Activated naive CD4-positive, alpha-beta T cell treated with Interleukin-2 at 50 U/mL for 16 hours (primary cell): ENCODE measurements around the gene USP36.
"Not testable (repeated sequence)": the region's sequence is repeated elsewhere in the genome, so short reads cannot be mapped to it uniquely, and the experiment has no call there.

ENCODE experiments used
- DNase-seq: peaks from one replicate; pipeline ENCODE4 v3.0.0-alpha.2; 2020

USP36 gene

DNA sequence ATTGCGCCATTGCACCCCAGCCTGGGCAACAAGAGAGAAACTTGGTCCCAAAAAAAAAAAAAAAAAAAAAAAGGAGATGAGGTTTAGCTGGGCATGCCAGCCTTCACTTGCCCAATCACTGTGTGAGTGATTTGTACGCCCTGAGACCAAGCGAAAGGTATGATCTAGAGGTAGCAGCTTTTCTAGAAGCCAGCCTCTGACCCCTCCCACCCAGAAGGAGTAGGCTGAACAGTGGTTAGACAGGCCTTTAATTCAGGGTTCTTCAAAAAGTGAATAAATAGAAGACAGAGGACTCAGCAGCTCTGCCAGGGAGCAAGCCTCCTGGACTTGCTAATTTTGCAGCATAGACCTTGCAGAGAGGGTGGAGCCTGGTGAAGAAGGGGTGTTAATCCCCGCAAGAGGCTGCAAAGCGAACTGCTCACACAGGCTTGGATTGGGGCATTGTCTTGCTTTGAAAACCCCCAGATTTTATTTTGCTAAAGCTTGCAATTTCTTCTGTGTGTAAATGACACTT is 51.4 kb downstream of the USP36 start:
- DNase-seq: no peak

DNA sequence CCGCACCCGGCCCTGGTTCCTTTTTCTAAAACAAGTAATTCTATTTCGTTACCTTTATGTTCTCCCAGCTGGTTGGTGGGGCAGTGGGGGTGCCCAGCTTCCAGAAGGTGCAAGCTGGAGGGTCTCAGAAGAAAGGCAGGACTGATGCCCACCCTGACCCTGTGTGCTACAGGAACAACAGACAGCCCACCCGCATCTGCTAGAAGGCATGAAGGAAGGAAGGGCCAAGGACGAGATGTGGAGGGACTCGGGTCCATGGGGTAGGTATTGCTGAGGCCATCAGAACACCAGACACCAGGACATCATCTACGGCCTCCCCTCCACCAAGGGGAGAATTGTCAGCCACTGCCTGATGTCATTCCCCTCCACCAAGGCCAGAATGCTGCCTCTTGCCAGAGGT is 52.2 kb downstream of the USP36 start:
- DNase-seq: no peak

DNA sequence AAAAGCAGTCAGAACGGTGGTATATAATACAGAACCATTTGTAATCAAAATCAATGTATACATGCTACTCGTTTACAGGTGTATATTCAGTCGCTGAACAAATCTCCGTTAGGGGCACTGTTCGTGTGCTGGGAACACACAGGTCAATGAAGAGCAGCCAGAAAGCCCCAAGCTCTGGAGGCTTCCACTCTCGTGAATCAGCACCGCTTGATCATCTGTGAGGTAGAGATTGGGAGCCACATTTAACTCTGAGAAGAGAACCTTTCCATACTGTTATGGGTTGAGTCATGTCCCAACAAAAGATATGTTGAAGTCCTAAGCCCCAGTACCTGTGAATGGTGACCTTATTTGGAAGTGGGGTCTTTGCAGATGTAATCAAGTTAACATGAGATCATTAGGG is 53.2 kb downstream of the USP36 start:
- DNase-seq: no peak

DNA sequence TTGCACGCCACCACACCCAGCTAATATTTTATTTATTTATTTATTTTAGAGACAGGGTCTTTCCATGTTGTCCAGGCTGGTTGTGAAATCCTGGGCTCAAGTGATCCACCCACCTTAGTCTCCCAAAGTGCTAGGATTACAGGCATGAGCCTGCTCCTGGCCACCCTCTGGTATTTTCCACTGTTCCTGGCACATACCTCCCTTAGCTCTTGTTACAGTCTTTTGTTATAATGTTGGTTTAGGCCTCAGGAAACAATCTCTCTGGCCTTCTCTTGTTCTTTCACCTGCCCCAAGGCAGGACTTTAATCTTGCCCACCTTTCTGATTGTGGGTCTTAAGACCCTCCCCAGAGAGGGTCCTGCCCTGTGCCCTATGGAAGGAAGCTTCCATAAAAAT is 55.0 kb downstream of the USP36 start:
- DNase-seq: no peak

DNA sequence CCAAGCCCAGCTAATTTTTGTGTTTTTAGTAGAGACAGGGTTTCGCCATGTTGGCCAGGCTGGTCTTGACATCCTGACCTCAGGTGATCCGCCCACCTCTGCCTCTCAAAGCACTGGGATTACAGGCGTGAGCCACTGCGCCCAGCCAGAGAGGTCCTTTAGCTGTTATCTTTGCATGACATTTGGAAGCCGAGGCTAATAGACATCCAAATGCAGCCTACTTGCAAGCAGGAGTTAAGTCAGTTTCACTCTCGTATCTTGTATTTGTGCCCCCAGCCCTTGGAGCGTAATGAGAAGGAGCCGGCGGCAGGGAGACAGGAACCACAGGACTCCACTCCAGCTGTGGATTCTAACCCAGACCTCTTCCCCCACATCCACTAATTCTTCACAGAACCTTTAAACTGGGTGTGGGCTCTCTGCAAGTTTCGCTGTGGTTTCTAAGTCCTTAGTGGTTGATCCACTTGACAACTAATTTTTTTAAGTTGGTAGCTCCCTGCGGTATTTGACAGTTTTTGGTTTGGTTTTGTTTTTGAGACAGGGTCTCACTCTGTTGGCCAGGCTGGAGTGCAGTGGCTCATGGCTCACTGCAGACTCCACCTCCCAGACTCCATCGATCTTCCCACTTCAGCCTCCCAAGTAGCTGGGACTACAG is 55.5 kb downstream of the USP36 start:
- DNase-seq: no peak

DNA sequence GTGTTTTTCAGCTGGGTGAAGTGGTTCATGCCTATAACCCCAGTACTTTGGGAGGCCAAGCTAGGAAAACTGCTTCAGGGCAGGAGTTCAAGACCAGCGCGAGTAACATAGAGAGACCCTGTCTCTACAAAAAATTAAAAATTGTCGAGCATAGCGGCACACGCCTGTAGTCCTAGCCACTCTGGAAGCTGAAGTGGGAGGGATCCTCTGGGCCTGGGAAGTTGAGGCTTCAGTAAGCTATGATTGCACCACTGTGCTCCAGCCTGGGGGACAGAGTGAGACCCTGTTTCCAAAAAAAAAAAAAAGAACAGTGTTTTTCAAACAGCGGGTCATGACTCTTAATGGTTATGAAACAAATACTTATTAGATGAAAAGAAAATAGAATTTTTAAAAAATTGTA is 56.3 kb downstream of the USP36 start:
- DNase-seq: no peak

- no peak for DNase-seq
Observed at GRCh38 chr17:78783711-78784324, 56.8 kb downstream of the USP36 start.

GRCh38 chr17:78781893-78782304 is 58.7 kb downstream of the USP36 start, which contains the start of gene CYTH1:
TSS of gene CYTH1 (minus strand) at chr17:78782273. CDS start at chr17:78782223, 50 bp downstream.
- no peak for DNase-seq

DNA sequence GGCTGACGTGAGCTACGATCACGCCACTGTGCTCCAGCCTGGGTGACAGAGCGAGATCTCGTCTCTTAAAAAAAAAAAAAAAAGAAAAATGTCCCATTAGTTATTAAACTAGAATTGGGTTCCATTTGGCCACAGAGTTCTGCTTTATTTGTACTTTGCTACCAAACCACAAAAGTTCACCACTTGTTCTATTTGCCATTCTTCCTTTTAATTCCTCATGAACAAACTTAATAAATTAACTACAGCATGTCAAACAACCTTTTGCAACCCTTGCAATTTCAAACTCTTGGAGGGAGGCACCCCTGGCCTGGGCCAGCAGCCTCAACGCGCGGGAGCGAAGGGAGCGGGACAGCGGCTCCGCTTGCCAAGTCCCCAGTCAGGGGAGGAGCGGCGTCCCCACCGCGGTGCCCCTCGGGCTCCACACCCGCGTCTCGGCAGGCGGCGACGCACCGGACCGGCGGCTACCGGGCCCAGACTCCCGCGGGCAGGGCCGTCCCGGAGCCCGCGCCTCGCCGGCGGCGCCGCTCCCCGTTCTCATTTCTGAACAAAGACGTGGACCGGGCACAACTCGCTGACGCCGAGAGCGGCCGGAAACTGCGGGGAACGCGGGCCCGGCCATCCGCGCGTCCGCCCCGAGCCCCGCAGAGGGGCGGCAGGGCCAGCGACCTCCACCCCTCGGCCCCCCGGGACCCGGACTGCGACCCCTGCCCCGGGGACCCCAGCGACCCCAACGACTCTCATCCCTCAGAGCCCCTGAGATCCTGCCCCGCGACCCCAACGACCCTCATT is 59.3 kb downstream of the USP36 start:
- DNase-seq: peak; percentile 51

- DNase-seq: no peak
Observed at GRCh38 chr17:78780335-78780734, 60.3 kb downstream of the USP36 start.

- DNase-seq: peak; percentile 61
Observed at GRCh38 chr17:78779850-78780249, 60.8 kb downstream of the USP36 start.

DNA sequence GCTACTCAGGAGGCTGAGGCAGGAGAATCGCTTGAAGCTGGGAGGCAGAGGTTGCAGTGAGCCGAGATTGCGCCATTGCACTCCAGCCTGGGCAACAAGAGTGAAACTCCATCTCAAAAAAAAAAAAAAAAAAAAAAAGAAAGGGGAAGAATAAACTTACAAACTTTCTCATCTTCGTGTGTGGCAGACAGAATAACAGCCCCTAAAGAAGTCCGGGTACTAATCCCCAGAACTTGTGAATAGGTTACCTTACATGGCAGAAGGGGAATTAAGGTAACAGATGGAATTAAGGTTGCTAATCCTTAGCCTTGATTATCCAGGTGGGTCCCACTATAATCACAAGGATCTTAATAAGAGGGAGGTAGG is 61.3 kb downstream of the USP36 start:
- not testable (repeated sequence) for DNase-seq

DNA sequence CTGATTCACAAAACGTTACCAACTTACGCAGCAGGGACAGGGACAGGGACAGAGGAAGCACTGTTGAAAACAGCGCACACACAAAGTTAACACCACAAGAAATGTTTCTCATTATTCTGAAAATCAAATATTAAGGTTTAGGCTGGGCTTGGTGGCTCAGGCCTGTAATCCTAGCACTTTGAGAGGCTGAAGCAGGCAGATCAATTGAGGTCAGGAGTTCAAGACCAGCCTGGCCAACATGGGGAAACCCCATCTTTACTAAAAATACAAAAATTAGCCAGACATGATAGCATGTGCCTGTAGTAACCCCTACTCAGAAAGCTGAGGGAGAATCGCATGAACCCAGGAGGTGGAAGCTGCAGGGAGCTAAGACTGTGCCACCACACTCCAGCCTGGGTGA is 62.7 kb downstream of the USP36 start:
- DNase-seq: peak; percentile 28

DNA sequence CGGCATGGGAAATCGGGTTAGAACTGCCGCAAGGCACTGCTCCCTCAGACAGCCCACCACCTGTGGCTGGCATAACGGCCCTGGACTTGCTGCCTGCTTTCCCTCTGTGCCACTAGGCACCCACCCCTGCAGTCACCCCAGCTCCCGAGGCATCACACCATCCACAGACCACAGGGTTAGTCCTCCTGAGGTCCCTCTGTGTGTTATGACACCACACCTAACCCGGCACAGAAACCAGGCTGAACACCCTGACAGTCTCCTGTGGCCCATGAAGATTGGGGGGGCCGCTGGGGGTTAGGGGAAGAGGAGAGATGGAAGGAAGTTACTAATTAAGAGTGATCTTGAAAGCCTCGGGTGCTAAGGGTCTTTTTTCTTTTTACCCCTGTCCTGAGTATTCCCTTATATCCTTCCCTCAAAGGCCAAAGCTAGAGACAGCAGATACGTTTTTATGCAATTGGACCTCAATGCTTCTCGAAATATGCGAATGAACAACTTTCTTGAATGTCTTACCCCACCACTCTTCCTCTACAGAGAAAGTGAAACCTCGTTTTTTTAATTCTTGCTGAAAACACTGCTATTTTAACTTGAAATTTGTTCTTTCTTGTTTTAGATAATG is 65.5 kb downstream of the USP36 start:
- DNase-seq: peak; percentile 75

GRCh38 chr17:78774453-78774852 is 66.2 kb downstream of the USP36 start:
- peak; percentile 34 for DNase-seq

DNA sequence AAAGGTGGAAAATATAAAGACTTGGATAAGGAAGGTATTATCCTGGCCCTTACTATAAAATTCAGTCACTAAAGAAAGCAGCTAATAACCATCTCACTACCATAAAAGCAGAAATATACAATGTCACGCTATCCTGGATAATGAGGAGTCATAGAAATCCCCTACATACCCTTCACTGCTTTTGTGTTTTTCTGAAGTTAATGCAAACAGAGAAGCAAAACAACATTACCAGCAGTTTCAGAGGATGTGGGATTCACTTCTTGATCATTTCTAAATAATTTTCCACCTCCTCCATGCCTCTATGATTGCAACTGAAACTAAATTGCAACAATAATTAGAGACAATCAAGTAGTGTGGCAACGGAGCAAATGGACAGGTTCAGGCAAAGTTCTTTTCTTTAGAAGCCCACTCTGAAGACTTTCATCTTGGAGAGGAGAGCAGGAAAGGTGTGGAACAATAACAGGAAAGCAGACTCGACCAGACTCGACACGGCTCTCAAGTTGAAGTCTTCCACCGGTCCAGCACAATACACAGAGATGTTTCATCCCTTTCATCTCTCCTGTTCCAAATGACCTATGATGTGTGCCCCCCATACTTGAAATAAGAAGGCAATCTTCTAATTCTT is 68.7 kb downstream of the USP36 start:
- DNase-seq: no peak

- DNase-seq: no peak
Observed at GRCh38 chr17:78769196-78769773, 71.3 kb downstream of the USP36 start.

GRCh38 chr17:78767806-78768205 is 72.8 kb downstream of the USP36 start:
- no peak for DNase-seq

DNA sequence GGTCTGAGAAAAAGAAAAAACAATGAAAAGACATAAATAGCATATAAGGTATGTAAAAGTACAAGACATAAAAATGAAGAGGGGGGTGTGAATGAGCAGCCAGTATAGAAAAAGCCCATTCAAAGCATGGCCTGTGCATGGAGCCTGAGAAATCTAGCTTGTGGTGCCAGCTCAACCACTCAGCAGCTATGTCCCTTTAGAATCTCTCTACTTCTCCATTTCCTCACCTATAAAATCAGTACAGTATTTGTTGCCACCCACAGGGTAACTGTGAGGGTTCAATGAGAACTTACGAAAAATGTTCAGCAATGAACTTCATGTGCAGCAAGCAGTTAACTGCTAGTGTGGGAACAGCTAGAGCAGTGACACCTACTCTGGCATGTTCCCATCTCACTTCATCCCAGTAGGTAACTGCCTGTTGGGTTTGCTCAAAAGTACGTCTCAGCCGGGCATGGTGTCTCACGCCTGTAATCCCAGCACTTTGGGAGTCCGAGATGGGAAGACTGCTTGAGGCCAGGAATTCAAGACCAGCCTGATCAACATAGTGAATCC is 73.8 kb downstream of the USP36 start:
- no peak for DNase-seq

DNA sequence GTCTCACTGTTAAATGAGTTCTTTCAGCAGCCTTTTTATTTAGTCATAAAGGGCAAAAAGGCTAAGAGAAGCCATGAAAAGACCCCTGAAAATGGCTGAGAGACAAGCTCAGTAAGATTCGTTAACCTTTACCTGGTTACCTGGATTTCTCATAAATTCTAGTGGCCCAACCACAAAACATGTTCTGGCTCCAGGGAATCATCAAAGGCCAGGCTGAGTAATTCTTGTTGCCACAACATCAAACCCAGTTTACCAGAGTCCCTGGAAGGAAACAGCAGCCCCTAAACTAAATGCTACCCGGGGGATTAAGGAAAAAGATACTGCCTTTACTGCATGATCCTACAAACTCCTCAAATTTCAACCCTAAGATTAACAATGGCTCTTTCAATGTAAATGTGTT is 74.4 kb downstream of the USP36 start:
- no peak for DNase-seq

- peak; percentile 1 for DNase-seq
Observed at GRCh38 chr17:78765821-78766220, 74.8 kb downstream of the USP36 start.

GRCh38 chr17:78764871-78765270 is 75.7 kb downstream of the USP36 start:
- peak; percentile 1 for DNase-seq
